NCI-H82 treated with DMSO at 0.1 percent for 48 hours (cell line): Measurements from ENCODE around the gene LEP.

Experiments used
- DNase-seq: peaks from one replicate; lab custom pipeline; 2025; ENCODE audit not compliant: unreplicated experiment; lab: John Stamatoyannopoulos, UW

LEP gene

GRCh38 chr7:128244861-128245260 is 3.8 kb downstream of the LEP start:
- DNase-seq = no peak

GRCh38 chr7:128247108-128247507 is 6.0 kb downstream of the LEP start:
- DNase-seq = no peak

GRCh38 chr7:128247640-128248194 is 6.6 kb downstream of the LEP start:
- DNase-seq = no peak

- no peak for DNase-seq
Observed at GRCh38 chr7:128251337-128251736, 10.3 kb downstream of the LEP start.

- no peak for DNase-seq
Observed at GRCh38 chr7:128253701-128254100, 12.6 kb downstream of the LEP start.

GRCh38 chr7:128254470-128254869 is 13.4 kb downstream of the LEP start:
- DNase-seq = no peak

- no peak for DNase-seq
Observed at GRCh38 chr7:128255271-128255670, 14.2 kb downstream of the LEP start.

GRCh38 chr7:128257458-128257857 is 16.4 kb downstream of the LEP start:
- no peak for DNase-seq

GRCh38 chr7:128259131-128260061 is 18.3 kb downstream of the LEP start:
- peak; percentile 66 for DNase-seq

- no peak for DNase-seq
Observed at GRCh38 chr7:128260069-128260795, 19.2 kb downstream of the LEP start.

GRCh38 chr7:128262273-128263028 is 21.4 kb downstream of the LEP start:
- DNase-seq = no peak

GRCh38 chr7:128263420-128263819 is 22.3 kb downstream of the LEP start:
- DNase-seq = no peak

GRCh38 chr7:128264477-128264876 is 23.4 kb downstream of the LEP start:
- DNase-seq = no peak

- DNase-seq = no peak
Observed at GRCh38 chr7:128265156-128265905, 24.3 kb downstream of the LEP start.

- no peak for DNase-seq
Observed at GRCh38 chr7:128265906-128266300, 24.8 kb downstream of the LEP start.

- no peak for DNase-seq
Observed at GRCh38 chr7:128266529-128266882, 25.4 kb downstream of the LEP start.

GRCh38 chr7:128266883-128267594 is 26.0 kb downstream of the LEP start:
- DNase-seq = peak; percentile 93

- no peak for DNase-seq
Observed at GRCh38 chr7:128267595-128267924, 26.5 kb downstream of the LEP start.

- peak; percentile 65 for DNase-seq
Observed at GRCh38 chr7:128268233-128268632, 27.2 kb downstream of the LEP start.

GRCh38 chr7:128270826-128271272 is 29.8 kb downstream of the LEP start:
- DNase-seq = no peak
